Measurements from ENCODE around the gene SMPD4.
A peak's percentile ranks its signal among the peaks of the same experiment; 100 is the strongest.
"Not testable (repeated sequence)": the region's sequence is repeated elsewhere in the genome, so short reads cannot be mapped to it uniquely, and the experiment has no call there.

SMPD4 gene

GRCh38 chr2:130157354-130157753, 24.0 kb downstream of the SMPD4 start:
- DNase-seq = not testable (repeated sequence)

DNA sequence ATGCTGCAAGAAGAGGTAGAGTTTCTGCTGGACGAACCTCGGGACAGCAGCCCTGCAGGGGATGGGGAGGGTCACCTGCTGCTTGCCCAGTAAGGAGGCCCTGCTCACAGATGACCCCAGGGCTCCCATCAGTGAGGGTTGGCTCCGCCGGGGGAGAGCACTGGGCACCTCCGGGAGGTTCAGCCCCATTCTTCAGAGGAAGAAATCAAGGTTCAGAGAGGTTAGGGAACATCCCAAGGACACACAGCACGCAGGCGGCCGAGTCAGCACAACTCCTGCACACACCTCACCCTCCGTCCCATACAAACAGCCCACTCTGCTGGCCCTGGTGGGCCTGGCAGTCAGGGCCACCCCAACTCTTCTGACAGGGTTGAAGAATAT, 24.8 kb downstream of the SMPD4 start:
- DNase-seq = no peak

DNA sequence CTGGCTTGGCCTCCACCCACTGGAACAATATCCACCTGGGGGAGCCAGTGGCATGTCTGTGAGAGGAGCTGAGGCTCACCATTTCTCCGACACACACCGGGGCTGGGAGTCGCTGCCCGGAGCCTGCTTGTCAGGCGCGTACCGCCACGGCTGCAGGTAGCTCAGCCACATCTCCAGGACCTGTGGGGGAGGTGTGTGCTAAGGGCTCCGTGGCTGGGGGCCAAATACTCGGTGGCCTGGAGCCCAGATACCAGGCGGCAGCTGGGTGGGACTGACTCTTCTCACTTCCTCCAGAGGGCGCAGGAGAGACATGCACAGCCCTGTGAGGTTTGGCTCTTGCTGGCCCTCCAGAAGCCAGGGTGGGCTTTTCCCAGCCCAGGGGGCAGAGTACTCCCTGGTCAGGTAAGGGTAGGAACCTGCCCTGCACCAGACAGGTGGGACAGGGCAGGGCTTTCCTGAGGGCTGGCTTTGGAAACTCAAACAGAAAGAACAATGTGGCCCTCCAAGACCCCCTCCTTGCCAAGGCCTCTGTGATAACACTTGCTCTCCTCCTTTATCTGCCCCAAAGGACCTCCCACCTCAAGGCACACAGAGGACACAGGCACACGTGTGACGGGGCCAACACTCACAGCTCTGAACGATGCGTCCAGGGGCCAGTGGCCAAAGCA, 25.3 kb downstream of the SMPD4 start:
- DNase-seq = not testable (repeated sequence)

- no peak for DNase-seq
Measured at GRCh38 chr2:130154773-130155765, 26.3 kb downstream of the SMPD4 start.

- not testable (repeated sequence) for DNase-seq
Measured at GRCh38 chr2:130154423-130154770, 27.0 kb downstream of the SMPD4 start.

DNA sequence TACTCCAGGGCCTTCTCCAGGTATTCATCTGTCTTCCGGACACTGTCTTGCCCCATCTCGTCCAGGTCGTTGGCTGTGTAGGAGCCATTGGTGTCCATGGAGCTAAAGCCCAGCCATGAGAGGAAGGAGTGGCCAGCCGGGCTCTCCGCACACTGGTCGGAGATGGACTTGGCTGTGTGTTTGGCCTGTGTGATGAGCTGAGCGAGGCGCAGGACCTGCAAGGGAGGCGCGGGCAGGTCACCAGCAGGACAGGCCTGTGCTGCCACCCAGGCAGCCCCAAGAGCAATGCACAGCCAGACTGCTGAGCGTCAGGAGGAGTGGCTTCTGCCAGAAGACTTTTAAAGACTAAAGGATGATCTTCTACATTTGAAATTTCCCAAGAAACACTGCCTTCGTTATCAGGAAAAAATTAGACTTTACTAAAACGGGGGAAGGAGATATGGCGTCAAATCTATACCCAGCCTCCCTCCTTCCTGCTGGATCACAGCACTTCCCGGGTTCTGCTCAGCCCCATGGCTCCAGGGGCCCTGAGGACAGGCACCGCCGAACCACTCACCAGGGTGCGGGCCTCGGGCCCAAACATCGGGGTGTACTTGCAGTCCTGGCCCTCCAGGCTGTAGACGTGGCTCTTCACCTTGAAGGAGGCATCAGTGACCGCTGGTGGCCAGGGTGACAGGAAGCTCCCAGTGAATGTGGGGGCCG, 27.5 kb downstream of the SMPD4 start:
- not testable (repeated sequence) for DNase-seq

- DNase-seq = peak; percentile 42
Measured at GRCh38 chr2:130152816-130153595, 28.4 kb downstream of the SMPD4 start.

- DNase-seq = peak; percentile 40
Measured at GRCh38 chr2:130152136-130152815, 29.1 kb downstream of the SMPD4 start.

GRCh38 chr2:130151145-130151512, 30.3 kb downstream of the SMPD4 start:
- DNase-seq = peak; percentile 29

DNA sequence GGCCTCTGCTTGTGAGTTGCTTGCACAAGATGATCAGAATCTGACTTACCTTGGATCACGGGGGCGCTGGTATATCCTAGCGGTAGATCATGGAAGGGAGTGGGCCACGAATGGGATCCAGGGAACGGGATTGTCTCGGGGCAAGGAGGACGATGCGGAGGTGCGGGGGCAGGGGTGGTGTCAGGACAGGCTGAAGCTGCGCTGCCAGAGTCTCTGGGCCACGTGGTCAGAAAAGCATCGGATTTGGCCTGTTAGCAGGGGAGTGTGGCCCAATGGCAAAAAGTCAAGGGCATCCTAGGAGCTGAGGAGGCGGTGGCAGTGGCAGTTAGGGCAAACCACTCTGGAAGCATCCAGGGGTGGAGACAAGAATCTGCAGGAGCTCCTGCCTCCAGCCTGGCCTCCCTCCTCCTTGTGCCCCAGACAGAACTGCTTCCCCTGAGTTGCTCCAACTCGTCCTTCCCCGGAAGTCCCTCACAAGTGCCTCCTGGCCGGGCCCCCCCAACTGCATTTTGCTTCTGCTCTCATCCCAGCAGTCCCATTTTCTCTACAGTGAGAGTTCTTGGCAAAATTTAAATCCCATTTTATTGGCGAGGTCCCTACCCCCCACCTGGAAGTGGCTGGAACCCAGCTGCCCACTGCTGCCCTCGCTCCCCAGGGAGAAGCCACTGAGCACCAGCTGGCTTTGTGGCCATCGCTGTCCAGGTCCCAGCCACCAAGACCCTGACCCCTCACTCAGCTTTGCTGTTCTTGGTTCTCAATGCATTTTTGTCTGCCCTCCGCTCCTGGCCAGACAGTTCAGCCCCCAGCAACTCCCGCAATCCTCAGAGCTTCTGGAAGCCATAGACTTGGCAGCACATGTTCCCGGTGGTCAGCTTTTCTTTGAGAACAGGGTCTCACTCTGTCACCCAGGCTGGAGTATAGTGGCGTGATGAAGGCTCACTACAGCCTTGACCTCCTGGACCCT, 30.9 kb downstream of the SMPD4 start:
- DNase-seq = peak; percentile 49

GRCh38 chr2:130148515-130148914, 32.9 kb downstream of the SMPD4 start:
- not testable (repeated sequence) for DNase-seq

- peak; percentile 77 for DNase-seq
Measured at GRCh38 chr2:130145006-130145414, 36.4 kb downstream of the SMPD4 start, which contains the start of gene CCDC74B. CCDC74B (minus strand) TSS chr2:130145112; CDS start chr2:130144996, 116 bp downstream.

- DNase-seq = not testable (repeated sequence)
Measured at GRCh38 chr2:130143266-130144039, 37.9 kb downstream of the SMPD4 start.

GRCh38 chr2:130142396-130143265, 38.8 kb downstream of the SMPD4 start:
- not testable (repeated sequence) for DNase-seq

DNA sequence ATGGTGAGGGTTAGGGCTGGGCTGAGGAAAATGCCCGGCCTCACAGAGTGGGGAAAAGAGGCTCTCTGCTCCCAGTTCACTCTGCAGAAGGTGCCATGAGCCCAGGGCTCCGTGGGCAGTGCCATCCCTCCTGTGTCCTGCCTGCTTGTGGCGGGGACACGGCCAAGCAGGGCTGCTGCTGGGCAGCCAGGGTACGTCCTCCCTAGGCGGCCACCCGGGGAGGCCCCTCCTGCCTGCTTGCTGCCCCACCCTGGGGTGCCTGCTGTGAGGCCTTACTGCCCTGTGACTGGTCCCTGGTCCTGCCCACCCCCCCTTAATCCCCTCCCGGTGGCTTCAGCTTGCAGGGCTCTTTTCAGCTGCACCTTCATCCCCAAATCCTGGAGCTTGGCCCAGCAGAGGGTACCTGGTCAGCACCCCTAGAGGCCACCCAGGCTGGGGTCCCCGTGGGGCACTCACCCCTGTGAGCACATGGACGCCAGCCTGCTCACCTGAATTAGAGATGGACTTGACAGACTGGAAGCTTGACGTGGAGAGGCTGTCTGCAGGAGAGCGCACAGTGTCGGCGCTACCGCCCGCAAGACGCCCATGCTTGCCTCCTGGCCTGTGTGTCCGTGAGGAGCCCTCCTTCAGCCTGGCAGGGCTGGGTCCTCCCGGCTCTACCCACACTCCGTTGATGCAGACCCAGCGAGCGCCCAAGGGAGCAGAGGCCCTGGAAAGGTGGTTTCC, 39.6 kb downstream of the SMPD4 start:
- DNase-seq = not testable (repeated sequence)

DNA sequence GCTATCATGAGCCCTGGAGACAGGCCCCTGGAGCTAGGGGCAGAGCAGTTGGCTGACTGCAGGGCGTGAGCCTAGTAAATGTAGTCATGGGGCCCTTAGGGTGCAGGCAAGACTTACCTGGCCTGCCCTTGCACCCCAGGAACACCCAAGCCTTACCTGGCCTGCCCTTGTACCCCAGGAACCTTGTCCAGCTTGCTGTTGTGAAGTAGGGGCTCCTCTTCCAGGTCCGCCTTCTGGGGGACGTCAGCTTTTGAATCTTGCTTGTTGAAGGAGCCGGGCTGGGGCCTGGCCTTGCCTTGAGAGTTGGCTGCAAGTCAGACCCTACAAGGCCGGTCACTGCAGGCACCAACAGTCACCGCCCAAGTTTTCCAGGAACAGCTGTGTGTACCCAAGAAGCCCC, 40.4 kb downstream of the SMPD4 start:
- DNase-seq = not testable (repeated sequence)

GRCh38 chr2:130140516-130140915, 40.9 kb downstream of the SMPD4 start:
- DNase-seq = not testable (repeated sequence)
